ENCODE measurements around the gene SCUBE2. TPM values are rescaled to one million over a fixed set of nuclear protein-coding genes. Genes with fewer than 3 reads are reported as not detected.
"Not testable (repeated sequence)": the region's sequence is repeated elsewhere in the genome, so short reads cannot be mapped to it uniquely, and the experiment has no call there.

SCUBE2 gene
- total RNA-seq, 1 donor from 2014 or later: 7.1 TPM

- no peak for TF ChIP-seq CTCF (IDR thresholded peaks at IDR 0.05)
- intact Hi-C loops (cut with DNase I): no loop called here
- Histone ChIP-seq H3K4me3 (no peak overlapping the region), H3K27ac (no peak overlapping the region), H3K9me3 (no peaks in the 10 kb centered on the region), H3K4me1 (peaks cover 7% of the 10 kb centered on the region), H3K36me3 (no peaks in the 10 kb centered on the region), H3K27me3 (ENCODE audit: low read depth) (no peaks in the 10 kb centered on the region)
- ATAC-seq (no peak), DNase-seq (no peak)
These were observed 105.9 kb downstream of the SCUBE2 start for GRCh38 chr11:8985462-8985861.

- no peaks in the 10 kb centered on the region for H3K27me3 ChIP-seq (ENCODE audit: low read depth)
- H3K36me3 ChIP-seq: no peaks in the 10 kb centered on the region
- H3K4me3 ChIP-seq: no peak overlapping the region
- no peak overlapping the region for H3K27ac ChIP-seq
- H3K4me1 ChIP-seq: no peaks in the 10 kb centered on the region
- DNase-seq (no peak), ATAC-seq (no peak)
- H3K9me3 ChIP-seq: no peaks in the 10 kb centered on the region
- intact Hi-C loops (cut with DNase I): no loop called here
- TF ChIP-seq CTCF (IDR thresholded peaks at IDR 0.05): no peak
These were observed 107.8 kb downstream of the SCUBE2 start for GRCh38 chr11:8983552-8983951.

- Histone ChIP-seq H3K27me3 (ENCODE audit: low read depth) (no peaks in the 10 kb centered on the region), H3K9me3 (no peaks in the 10 kb centered on the region), H3K27ac (no peak overlapping the region), H3K36me3 (no peaks in the 10 kb centered on the region), H3K4me3 (no peak overlapping the region), H3K4me1 (no peaks in the 10 kb centered on the region)
- ATAC-seq (no peak), DNase-seq (no peak)
- TF ChIP-seq CTCF (IDR thresholded peaks at IDR 0.05): no peak
- intact Hi-C loops (cut with DNase I): no loop called here
These were observed 110.9 kb downstream of the SCUBE2 start for GRCh38 chr11:8980485-8980884.

GRCh38 chr11:8979365-8979764 is 112.0 kb downstream of the SCUBE2 start:
- H3K9me3 ChIP-seq; H3K27ac ChIP-seq; H3K4me3 ChIP-seq; H3K4me1 ChIP-seq; H3K27me3 ChIP-seq (ENCODE audit: low read depth); DNase-seq; H3K36me3 ChIP-seq; ATAC-seq; intact Hi-C loops (cut with DNase I): not testable (repeated sequence)

- ATAC-seq (no peak), DNase-seq (no peak)
- Histone ChIP-seq H3K9me3 (no peaks in the 10 kb centered on the region), H3K27me3 (ENCODE audit: low read depth) (no peaks in the 10 kb centered on the region), H3K4me3 (no peak overlapping the region), H3K4me1 (no peaks in the 10 kb centered on the region), H3K27ac (no peak overlapping the region), H3K36me3 (no peaks in the 10 kb centered on the region)
- no peak for TF ChIP-seq CTCF (IDR thresholded peaks at IDR 0.05)
- intact Hi-C loops (cut with DNase I): no loop called here
These were observed 118.3 kb downstream of the SCUBE2 start for GRCh38 chr11:8973121-8973520.

- H3K4me1 ChIP-seq: no peaks in the 10 kb centered on the region
- no peak for TF ChIP-seq CTCF (IDR thresholded peaks at IDR 0.05)
- DNase-seq (no peak), ATAC-seq (no peak)
- H3K9me3 ChIP-seq: no peaks in the 10 kb centered on the region
- intact Hi-C loops (cut with DNase I): no loop called here
- no peak overlapping the region for H3K27ac ChIP-seq
- H3K36me3 ChIP-seq: no peaks in the 10 kb centered on the region
- H3K27me3 ChIP-seq (ENCODE audit: low read depth): no peaks in the 10 kb centered on the region
- H3K4me3 ChIP-seq: no peak overlapping the region
These were observed 119.5 kb downstream of the SCUBE2 start for GRCh38 chr11:8971924-8972316.

All from lower lobe of right lung (tissue), 2 donors.